ENCODE measurements around the gene MYO3B. TPM values are rescaled to one million over a fixed set of nuclear protein-coding genes. Genes with fewer than 3 reads are reported as not detected.

The MYO3B gene
- total and polyA plus RNA-seq, 3 donors from 2014 or later, result 1.4 to 3.5 (median 2.5) TPM

DNA sequence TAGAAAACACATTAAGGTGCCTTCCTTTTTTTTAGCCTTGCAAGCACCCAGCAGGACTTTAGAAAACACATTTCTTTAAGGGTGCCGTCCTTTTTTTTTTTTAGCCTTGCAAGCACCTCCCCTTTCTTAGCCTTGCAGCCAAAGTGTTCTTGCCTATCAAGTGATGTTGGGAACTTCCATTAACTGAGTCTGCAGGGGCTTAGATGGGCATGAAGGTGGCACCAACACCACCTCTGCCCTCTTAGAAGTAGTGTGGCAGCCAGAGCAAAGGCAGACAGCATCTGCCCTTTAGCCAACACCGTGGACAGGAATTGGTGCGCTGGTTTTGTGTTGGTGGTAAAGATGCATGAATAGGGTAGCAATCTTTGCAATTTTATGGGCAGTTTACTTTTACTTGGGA lies 325.6 kb downstream of the MYO3B start:
- H3K9me3 ChIP-seq, result no peaks in the 10 kb centered on the region
- no peak for DNase-seq
- intact Hi-C loops (cut with DNase I; ENCODE audit: low total_unique reads), result no loop called here
- no peaks in the 10 kb centered on the region for H3K27me3 ChIP-seq
- no peaks in the 10 kb centered on the region for H3K36me3 ChIP-seq (ENCODE audit: low read depth, missing control alignments)
- WGBS, 2 donors, result 58 to 87% methylated on average over 2 to 3 of the region's 3 CpGs
- no peak overlapping the region for H3K27ac ChIP-seq
- TF ChIP-seq, protein P1, sequence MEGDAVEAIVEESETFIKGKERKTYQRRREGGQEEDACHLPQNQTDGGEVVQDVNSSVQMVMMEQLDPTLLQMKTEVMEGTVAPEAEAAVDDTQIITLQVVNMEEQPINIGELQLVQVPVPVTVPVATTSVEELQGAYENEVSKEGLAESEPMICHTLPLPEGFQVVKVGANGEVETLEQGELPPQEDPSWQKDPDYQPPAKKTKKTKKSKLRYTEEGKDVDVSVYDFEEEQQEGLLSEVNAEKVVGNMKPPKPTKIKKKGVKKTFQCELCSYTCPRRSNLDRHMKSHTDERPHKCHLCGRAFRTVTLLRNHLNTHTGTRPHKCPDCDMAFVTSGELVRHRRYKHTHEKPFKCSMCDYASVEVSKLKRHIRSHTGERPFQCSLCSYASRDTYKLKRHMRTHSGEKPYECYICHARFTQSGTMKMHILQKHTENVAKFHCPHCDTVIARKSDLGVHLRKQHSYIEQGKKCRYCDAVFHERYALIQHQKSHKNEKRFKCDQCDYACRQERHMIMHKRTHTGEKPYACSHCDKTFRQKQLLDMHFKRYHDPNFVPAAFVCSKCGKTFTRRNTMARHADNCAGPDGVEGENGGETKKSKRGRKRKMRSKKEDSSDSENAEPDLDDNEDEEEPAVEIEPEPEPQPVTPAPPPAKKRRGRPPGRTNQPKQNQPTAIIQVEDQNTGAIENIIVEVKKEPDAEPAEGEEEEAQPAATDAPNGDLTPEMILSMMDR (IDR thresholded peaks at IDR 0.05), result no peak
- TF ChIP-seq POLR2A (IDR thresholded peaks at IDR 0.05), result no peak
- H3K4me1 ChIP-seq, result no peaks in the 10 kb centered on the region
- H3K4me3 ChIP-seq, result no peak overlapping the region

- intact Hi-C loops (cut with DNase I; ENCODE audit: low total_unique reads), result no loop called here
- Histone ChIP-seq H3K27ac (no peak overlapping the region), H3K4me1 (no peaks in the 10 kb centered on the region), H3K9me3 (no peaks in the 10 kb centered on the region), H3K36me3 (ENCODE audit: low read depth, missing control alignments) (no peaks in the 10 kb centered on the region), H3K4me3 (no peak overlapping the region), H3K27me3 (no peaks in the 10 kb centered on the region)
- no peak for TF ChIP-seq POLR2A (IDR thresholded peaks at IDR 0.05)
- TF ChIP-seq, protein P1 (IDR thresholded peaks at IDR 0.05), result no peak
- no peak for DNase-seq
- 83 to 84% methylated on average over 14 of the region's 14 CpGs for WGBS, 2 donors
Measured at GRCh38 chr2:170503971-170504809, 326.2 kb downstream of the MYO3B start.

DNA sequence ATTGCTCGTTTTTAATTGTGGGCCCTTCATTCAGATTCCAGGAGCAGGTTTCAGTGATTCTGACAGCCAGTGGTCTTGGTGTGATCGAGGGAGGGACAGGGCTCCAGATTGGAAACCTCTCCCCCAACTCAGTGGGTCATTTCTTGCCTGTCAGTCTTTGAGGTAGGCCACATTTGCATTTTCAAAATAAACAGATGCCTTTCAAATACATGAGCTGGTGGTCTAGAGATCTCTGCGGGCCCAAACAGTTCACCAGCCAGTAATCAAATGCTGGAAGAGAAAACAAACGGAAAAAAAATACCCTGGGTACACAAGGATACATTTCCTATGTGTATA lies 326.8 kb downstream of the MYO3B start:
- intact Hi-C loops (cut with DNase I; ENCODE audit: low total_unique reads), result no loop called here
- Histone ChIP-seq H3K27me3 (no peaks in the 10 kb centered on the region), H3K4me1 (no peaks in the 10 kb centered on the region), H3K27ac (no peak overlapping the region), H3K36me3 (ENCODE audit: low read depth, missing control alignments) (no peaks in the 10 kb centered on the region), H3K4me3 (no peak overlapping the region), H3K9me3 (no peaks in the 10 kb centered on the region)
- 81 to 97% methylated on average over 4 of the region's 4 CpGs for WGBS, 2 donors
- DNase-seq, result no peak
- no peak for TF ChIP-seq POLR2A (IDR thresholded peaks at IDR 0.05)
- TF ChIP-seq, protein P1 (IDR thresholded peaks at IDR 0.05), result no peak

DNA sequence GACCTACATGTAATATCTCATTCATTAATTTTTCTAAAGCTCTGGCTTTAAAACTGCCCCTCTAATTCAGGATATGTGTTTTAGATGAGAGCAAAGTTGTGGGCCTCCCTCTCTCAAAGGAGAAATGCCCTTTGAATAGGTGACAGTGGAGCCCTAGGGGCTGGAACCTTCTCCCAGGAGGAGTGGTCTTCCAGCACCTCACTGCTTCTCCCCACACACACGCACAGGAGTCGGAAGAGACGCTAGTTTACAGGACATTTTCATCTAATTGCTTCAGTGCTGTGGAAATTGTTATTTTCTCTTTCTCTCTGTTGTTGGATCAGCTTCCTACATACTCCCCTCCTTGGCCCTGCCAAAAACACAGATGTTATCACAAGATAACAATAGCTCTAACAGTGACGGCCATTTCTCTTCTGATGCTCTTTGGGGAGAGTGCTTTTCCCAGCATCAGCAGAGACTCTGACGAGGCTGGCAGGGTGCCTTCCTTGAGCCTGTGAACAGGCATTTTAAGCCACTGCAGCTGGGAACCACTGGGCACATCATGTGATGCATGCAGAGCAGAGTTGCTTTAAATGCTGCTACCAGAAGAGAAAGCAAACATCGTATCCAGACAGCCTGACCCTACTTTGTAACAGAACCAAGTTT lies 327.8 kb downstream of the MYO3B start:
- intact Hi-C loops (cut with DNase I; ENCODE audit: low total_unique reads), result no loop called here
- 34 to 45% methylated on average over 6 of the region's 6 CpGs for WGBS, 2 donors
- Histone ChIP-seq H3K4me3 (no peak overlapping the region), H3K9me3 (no peaks in the 10 kb centered on the region), H3K4me1 (no peaks in the 10 kb centered on the region), H3K36me3 (ENCODE audit: low read depth, missing control alignments) (no peaks in the 10 kb centered on the region), H3K27ac (peak overlapping the region; percentile 8 to 67), H3K27me3 (no peaks in the 10 kb centered on the region)
- TF ChIP-seq, protein P1 (IDR thresholded peaks at IDR 0.05), result no peak
- no peak for TF ChIP-seq POLR2A (IDR thresholded peaks at IDR 0.05)
- DNase-seq, result peak; percentile 76
